ENCODE measurements around the gene SUPT5H. TPM values are rescaled to one million over a fixed set of nuclear protein-coding genes. Genes with fewer than 3 reads are reported as not detected.

Gene SUPT5H
- total and polyA plus RNA-seq, 2 of the 8 experiments (the other 6 are each of a cell fraction or from before 2014, with no cell fraction given), result 77.8 to 111 TPM

DNA sequence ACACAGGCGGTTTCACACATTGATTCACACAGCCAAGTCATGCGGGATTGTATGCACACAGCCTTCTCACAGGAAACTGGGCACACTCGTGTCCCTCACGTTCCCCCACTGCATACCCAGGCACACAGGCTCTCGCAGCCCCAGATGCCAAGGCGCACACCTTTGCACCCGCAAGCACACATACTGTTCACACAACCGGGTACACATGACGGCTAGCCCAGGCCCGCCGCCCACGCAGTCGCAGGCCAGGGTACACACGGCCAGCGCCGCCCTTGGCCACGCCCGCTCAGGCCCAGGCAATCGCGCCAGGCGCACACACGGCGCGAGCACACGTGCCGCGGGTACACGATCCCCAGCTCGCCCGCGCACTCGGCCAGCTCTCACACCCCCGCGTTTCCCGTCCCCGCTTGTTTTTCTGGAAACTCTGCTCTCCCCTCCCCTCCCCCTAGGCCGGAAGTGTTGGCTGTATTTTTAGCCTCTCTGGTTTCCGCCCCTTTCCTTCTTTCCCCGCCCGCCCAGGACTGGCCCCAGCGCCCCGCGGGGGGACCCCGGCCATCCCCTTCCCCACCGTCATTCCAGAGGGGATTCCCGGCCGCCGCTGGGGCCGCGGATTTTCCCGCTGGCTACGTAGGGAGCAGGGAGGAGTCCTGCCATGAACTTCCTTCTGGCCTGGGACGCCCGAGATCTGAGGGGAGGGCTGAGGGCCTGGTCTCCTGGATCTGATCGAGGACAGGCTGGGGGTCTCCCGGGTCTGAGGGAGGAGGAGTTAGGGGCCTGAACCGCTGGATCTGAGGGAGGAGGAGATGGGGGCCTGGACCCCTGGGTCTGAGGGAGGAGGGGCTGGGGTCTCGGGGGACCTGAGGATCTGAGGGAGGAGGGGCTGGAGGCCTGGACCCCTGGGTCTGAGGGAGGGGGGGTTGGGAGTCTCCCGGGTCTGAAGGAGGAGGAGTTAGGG lies 42.8 kb upstream of the SUPT5H start (continued):
- TF ChIP-seq, protein P1, sequence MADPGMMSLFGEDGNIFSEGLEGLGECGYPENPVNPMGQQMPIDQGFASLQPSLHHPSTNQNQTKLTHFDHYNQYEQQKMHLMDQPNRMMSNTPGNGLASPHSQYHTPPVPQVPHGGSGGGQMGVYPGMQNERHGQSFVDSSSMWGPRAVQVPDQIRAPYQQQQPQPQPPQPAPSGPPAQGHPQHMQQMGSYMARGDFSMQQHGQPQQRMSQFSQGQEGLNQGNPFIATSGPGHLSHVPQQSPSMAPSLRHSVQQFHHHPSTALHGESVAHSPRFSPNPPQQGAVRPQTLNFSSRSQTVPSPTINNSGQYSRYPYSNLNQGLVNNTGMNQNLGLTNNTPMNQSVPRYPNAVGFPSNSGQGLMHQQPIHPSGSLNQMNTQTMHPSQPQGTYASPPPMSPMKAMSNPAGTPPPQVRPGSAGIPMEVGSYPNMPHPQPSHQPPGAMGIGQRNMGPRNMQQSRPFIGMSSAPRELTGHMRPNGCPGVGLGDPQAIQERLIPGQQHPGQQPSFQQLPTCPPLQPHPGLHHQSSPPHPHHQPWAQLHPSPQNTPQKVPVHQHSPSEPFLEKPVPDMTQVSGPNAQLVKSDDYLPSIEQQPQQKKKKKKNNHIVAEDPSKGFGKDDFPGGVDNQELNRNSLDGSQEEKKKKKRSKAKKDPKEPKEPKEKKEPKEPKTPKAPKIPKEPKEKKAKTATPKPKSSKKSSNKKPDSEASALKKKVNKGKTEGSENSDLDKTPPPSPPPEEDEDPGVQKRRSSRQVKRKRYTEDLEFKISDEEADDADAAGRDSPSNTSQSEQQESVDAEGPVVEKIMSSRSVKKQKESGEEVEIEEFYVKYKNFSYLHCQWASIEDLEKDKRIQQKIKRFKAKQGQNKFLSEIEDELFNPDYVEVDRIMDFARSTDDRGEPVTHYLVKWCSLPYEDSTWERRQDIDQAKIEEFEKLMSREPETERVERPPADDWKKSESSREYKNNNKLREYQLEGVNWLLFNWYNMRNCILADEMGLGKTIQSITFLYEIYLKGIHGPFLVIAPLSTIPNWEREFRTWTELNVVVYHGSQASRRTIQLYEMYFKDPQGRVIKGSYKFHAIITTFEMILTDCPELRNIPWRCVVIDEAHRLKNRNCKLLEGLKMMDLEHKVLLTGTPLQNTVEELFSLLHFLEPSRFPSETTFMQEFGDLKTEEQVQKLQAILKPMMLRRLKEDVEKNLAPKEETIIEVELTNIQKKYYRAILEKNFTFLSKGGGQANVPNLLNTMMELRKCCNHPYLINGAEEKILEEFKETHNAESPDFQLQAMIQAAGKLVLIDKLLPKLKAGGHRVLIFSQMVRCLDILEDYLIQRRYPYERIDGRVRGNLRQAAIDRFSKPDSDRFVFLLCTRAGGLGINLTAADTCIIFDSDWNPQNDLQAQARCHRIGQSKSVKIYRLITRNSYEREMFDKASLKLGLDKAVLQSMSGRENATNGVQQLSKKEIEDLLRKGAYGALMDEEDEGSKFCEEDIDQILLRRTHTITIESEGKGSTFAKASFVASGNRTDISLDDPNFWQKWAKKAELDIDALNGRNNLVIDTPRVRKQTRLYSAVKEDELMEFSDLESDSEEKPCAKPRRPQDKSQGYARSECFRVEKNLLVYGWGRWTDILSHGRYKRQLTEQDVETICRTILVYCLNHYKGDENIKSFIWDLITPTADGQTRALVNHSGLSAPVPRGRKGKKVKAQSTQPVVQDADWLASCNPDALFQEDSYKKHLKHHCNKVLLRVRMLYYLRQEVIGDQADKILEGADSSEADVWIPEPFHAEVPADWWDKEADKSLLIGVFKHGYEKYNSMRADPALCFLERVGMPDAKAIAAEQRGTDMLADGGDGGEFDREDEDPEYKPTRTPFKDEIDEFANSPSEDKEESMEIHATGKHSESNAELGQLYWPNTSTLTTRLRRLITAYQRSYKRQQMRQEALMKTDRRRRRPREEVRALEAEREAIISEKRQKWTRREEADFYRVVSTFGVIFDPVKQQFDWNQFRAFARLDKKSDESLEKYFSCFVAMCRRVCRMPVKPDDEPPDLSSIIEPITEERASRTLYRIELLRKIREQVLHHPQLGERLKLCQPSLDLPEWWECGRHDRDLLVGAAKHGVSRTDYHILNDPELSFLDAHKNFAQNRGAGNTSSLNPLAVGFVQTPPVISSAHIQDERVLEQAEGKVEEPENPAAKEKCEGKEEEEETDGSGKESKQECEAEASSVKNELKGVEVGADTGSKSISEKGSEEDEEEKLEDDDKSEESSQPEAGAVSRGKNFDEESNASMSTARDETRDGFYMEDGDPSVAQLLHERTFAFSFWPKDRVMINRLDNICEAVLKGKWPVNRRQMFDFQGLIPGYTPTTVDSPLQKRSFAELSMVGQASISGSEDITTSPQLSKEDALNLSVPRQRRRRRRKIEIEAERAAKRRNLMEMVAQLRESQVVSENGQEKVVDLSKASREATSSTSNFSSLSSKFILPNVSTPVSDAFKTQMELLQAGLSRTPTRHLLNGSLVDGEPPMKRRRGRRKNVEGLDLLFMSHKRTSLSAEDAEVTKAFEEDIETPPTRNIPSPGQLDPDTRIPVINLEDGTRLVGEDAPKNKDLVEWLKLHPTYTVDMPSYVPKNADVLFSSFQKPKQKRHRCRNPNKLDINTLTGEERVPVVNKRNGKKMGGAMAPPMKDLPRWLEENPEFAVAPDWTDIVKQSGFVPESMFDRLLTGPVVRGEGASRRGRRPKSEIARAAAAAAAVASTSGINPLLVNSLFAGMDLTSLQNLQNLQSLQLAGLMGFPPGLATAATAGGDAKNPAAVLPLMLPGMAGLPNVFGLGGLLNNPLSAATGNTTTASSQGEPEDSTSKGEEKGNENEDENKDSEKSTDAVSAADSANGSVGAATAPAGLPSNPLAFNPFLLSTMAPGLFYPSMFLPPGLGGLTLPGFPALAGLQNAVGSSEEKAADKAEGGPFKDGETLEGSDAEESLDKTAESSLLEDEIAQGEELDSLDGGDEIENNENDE (IDR thresholded peaks at IDR 0.05; ENCODE audit: insufficient replicate concordance, low read length), result no peak
- TF ChIP-seq USF2 (IDR thresholded peaks at IDR 0.05; ENCODE audit: low read length), result no peak
- no peak for TF ChIP-seq TEAD4 (IDR thresholded peaks at IDR 0.05; ENCODE audit: low read depth, low read length)
- TF ChIP-seq, protein P2, sequence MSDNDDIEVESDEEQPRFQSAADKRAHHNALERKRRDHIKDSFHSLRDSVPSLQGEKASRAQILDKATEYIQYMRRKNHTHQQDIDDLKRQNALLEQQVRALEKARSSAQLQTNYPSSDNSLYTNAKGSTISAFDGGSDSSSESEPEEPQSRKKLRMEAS (IDR thresholded peaks at IDR 0.05), result peak; percentile 76
- TF ChIP-seq YY1 (IDR thresholded peaks at IDR 0.05; ENCODE audit: low read depth, low read length), result no peak
- no peak for TF ChIP-seq EP300 (IDR thresholded peaks at IDR 0.05; ENCODE audit: borderline replicate concordance in 1 of 2, low read depth in 2 of 2, low read length in 2 of 2)
- peak; percentile 100 for TF ChIP-seq KDM1A (IDR thresholded peaks at IDR 0.05; ENCODE audit: borderline replicate concordance, low read length)

Measured in H1 (cell line).